K562 treated with DMSO at 1 percent for 48 hours (cell line): Measurements from ENCODE around the gene PTK6. TPM values are rescaled to one million over a fixed set of nuclear protein-coding genes. Genes with fewer than 3 reads are reported as not detected.

Experiments
- total RNA-seq: library from RNA; unstranded; fragments of 300-600 nt; gene quantifications from 2 replicates; pipeline ENCODE4 v1.2.3, GENCODE V29; 2022; ENCODE audit warnings: low replicate concordance; ENCODE audit errors: extremely low read depth

The PTK6 gene
- not detected in 2 replicates for total RNA-seq

GRCh38 chr20:63536997-63537524, at the start of gene PTK6:
PTK6 (minus strand) TSS chr20:63537376; CDS start chr20:63537314, 62 bp downstream.

GRCh38 chr20:63574156-63574828, 37.1 kb upstream of the PTK6 start, which contains the start of gene HELZ2:
HELZ2 (minus strand) TSS chr20:63574239; CDS start chr20:63572385, 1,854 bp downstream.

GRCh38 chr20:63553933-63554290, 16.7 kb upstream of the PTK6 start, which contains the start of gene FNDC11:
FNDC11 (plus strand) TSS chr20:63554159; CDS start chr20:63555664, 1,505 bp downstream.

DNA sequence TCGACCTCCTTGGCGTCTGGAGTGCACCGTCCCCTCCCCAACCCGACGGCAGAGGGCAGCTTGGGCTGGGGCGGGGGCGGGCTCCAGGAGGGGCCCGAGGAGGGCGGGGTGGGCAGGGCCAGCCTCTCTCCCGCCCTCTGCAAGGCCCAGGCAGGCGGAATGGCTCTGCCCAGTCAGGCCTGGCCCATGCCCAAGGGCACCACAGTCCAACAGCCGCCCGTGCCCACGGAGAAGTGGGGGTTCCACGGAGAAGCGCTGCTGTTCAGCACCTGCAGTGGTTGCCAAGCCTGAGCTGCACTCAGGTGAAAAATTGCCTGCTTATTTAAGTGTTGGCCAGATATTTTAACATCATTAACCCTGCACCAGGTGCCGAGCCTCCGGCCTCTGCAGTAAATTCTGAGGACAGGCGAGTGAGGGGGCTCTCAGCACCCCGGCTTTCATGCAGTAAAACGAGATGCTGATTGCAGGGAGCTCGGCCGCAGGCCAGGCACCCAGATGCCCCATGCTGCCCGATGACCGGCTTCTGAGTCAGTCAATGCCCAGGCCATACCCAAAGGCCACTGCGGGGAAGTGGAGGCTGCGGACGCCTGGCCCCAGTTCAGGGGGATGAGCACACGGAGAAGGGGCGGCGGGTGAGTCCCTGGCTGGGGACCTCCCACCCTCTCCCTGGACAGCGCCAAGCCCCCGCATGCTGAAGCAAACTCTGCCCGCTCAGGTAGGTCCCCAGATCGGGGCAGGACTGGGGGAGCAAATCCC, 10.7 kb upstream of the PTK6 start, which contains the start of gene SRMS:
Gene SRMS, minus strand, starts transcription at position 25 of the 756 bp plus-strand sequence. CDS start 286 bp downstream, outside the sequence.

GRCh38 chr20:63520504-63520933, 16.7 kb downstream of the PTK6 start, which contains the start of gene PPDPF:
PPDPF (plus strand) TSS chr20:63520765; CDS start chr20:63521309, 544 bp downstream.

DNA sequence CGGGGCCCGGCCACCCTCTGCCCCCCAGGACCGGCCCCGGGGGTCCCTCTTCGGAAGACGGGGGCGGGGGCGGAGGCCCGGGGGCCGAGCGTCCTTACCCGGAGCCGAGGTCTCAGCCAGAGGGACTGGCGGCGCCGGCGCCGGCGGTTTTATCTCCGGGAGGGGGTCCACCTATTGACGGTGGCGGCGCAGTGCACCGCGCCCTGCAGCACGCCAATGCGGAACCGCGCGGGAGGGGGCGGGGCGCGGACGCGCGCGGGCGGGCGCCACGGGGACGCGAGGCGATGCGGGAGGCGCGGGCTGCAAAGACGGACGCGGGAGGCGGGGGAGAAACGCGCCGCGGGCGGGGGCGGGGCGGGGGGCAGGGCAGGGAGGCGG, 38.2 kb downstream of the PTK6 start, which contains the start of gene EEF1A2:
Gene EEF1A2, minus strand, starts transcription at position 124 of the 378 bp plus-strand sequence. CDS start 1,320 bp downstream, outside the sequence.

Other genes with a start within 250 kb of the PTK6 start
- gene COL20A1, start 244.2 kb downstream of the PTK6 start, total RNA-seq: not detected in 2 replicates
- gene CHRNA4, start 176.0 kb downstream of the PTK6 start, total RNA-seq: not detected in 2 replicates
- not detected in 2 replicates for gene KCNQ2, start 64.7 kb downstream of the PTK6 start, total RNA-seq
- gene EEF1A2, start 38.3 kb downstream of the PTK6 start, total RNA-seq: not detected in 2 replicates
- gene PPDPF, start 16.6 kb downstream of the PTK6 start, total RNA-seq: not detected in 2 replicates
- gene SRMS, start 10.4 kb upstream of the PTK6 start, total RNA-seq: not detected in 2 replicates
- not detected in 2 replicates for gene FNDC11, start 16.8 kb upstream of the PTK6 start, total RNA-seq
- gene HELZ2, start 36.9 kb upstream of the PTK6 start, total RNA-seq: 57.1 TPM in 1 of 2 replicates, not detected in the other
- gene GMEB2, start 89.7 kb upstream of the PTK6 start, total RNA-seq: not detected in 2 replicates
- gene STMN3, start 116.0 kb upstream of the PTK6 start, total RNA-seq: not detected in 2 replicates
- not detected in 2 replicates for gene RTEL1, start 120.9 kb upstream of the PTK6 start, total RNA-seq
- not detected in 2 replicates for gene TNFRSF6B, start 159.3 kb upstream of the PTK6 start, total RNA-seq
- gene ARFRP1, start 170.6 kb upstream of the PTK6 start, total RNA-seq: not detected in 2 replicates
- not detected in 2 replicates for gene ZGPAT, start 170.7 kb upstream of the PTK6 start, total RNA-seq
- gene LIME1, start 199.3 kb upstream of the PTK6 start, total RNA-seq: not detected in 2 replicates
- gene SLC2A4RG, start 202.4 kb upstream of the PTK6 start, total RNA-seq: not detected in 2 replicates